Measurements from ENCODE around the gene TDRD1. TPM values are rescaled to one million over a fixed set of nuclear protein-coding genes. Genes with fewer than 3 reads are reported as not detected.

Gene TDRD1
- total RNA-seq, 4 donors from 2014 or later = under 0.01 to 0.42 (median 0.22) TPM; not detected in 1

- Histone ChIP-seq H3K27ac (no peak overlapping the region), H3K27me3 (no peaks in the 10 kb centered on the region)
- TF ChIP-seq CTCF (IDR thresholded peaks at IDR 0.05) (no peak), POLR2A (IDR thresholded peaks at IDR 0.05) (no peak), EP300 (IDR thresholded peaks at IDR 0.05) (no peak)
Measured at GRCh38 chr10:114257498-114257897, 78.3 kb downstream of the TDRD1 start.

GRCh38 chr10:114258274-114258840 is 79.2 kb downstream of the TDRD1 start:
- Histone ChIP-seq H3K27me3 (no peaks in the 10 kb centered on the region), H3K4me1 (peaks cover 0 to 22% (median 0%) of the 10 kb centered on the region in 4 donors), H3K4me3 (no peak overlapping the region), H3K36me3 (no peaks in the 10 kb centered on the region), H3K27ac (no peak overlapping the region), H3K9me3 (no peaks in the 10 kb centered on the region)
- no peak for DNase-seq (ENCODE audit: low spot score in 2 of 2)
- TF ChIP-seq POLR2A (IDR thresholded peaks at IDR 0.05) (no peak), EP300 (IDR thresholded peaks at IDR 0.05) (no peak), CTCF (IDR thresholded peaks at IDR 0.05) (no peak)
- WGBS, 2 donors = 56 to 63% methylated on average over 5 of the region's 5 CpGs

More at GRCh38 chr10:114257498-114257897, 78.3 kb downstream of the TDRD1 start:
- Histone ChIP-seq H3K4me1 (peaks cover 0 to 22% (median 0%) of the 10 kb centered on the region in 4 donors), H3K36me3 (no peaks in the 10 kb centered on the region), H3K4me3 (no peak overlapping the region), H3K9me3 (no peaks in the 10 kb centered on the region)
- no peak for DNase-seq (ENCODE audit: low spot score in 2 of 2)
- 45 to 60% methylated on average over 3 of the region's 3 CpGs for WGBS, 2 donors

GRCh38 chr10:114259824-114260223 is 80.7 kb downstream of the TDRD1 start:
- H3K9me3 ChIP-seq = no peaks in the 10 kb centered on the region
- no peaks in the 10 kb centered on the region for H3K27me3 ChIP-seq
- H3K4me3 ChIP-seq = no peak overlapping the region
- peak in 1 of 2 donors; percentile 36 for DNase-seq (ENCODE audit: low spot score in 2 of 2)
- no peak overlapping the region for H3K27ac ChIP-seq
- TF ChIP-seq EP300 (IDR thresholded peaks at IDR 0.05) (peak in 1 of 2 donors; percentile 33), CTCF (IDR thresholded peaks at IDR 0.05) (no peak), POLR2A (IDR thresholded peaks at IDR 0.05) (no peak)
- 74 to 78% methylated on average over 10 of the region's 10 CpGs for WGBS, 2 donors
- H3K36me3 ChIP-seq = no peaks in the 10 kb centered on the region
- peaks cover 0 to 22% (median 0%) of the 10 kb centered on the region in 4 donors for H3K4me1 ChIP-seq

- TF ChIP-seq EP300 (IDR thresholded peaks at IDR 0.05) (no peak), CTCF (IDR thresholded peaks at IDR 0.05) (no peak), POLR2A (IDR thresholded peaks at IDR 0.05) (no peak)
- H3K36me3 ChIP-seq = no peaks in the 10 kb centered on the region
- no peaks in the 10 kb centered on the region for H3K9me3 ChIP-seq
- no peak overlapping the region for H3K27ac ChIP-seq
- DNase-seq (ENCODE audit: low spot score in 2 of 2) = no peak
- peaks cover 0 to 22% (median 0%) of the 10 kb centered on the region in 4 donors for H3K4me1 ChIP-seq
- 88 to 100% methylated on average over 5 of the region's 5 CpGs for WGBS, 2 donors
- no peaks in the 10 kb centered on the region for H3K27me3 ChIP-seq
- H3K4me3 ChIP-seq = no peak overlapping the region
Measured at GRCh38 chr10:114260366-114260765, 81.2 kb downstream of the TDRD1 start.

- Histone ChIP-seq H3K36me3 (no peaks in the 10 kb centered on the region), H3K27ac (no peak overlapping the region), H3K9me3 (no peaks in the 10 kb centered on the region), H3K27me3 (no peaks in the 10 kb centered on the region), H3K4me1 (peaks cover 0 to 22% (median 0%) of the 10 kb centered on the region in 4 donors), H3K4me3 (no peak overlapping the region)
- TF ChIP-seq POLR2A (IDR thresholded peaks at IDR 0.05) (no peak), CTCF (IDR thresholded peaks at IDR 0.05) (no peak), EP300 (IDR thresholded peaks at IDR 0.05) (no peak)
- no peak for DNase-seq (ENCODE audit: low spot score in 2 of 2)
- 63 to 68% methylated on average over 2 of the region's 2 CpGs for WGBS, 2 donors
Measured at GRCh38 chr10:114261076-114261475, 81.9 kb downstream of the TDRD1 start.

Measured in tibial nerve (tissue), 4 donors.